Measurements from ENCODE around the gene PRKD3. TPM values are rescaled to one million over a fixed set of nuclear protein-coding genes. Genes with fewer than 3 reads are reported as not detected.
"Not testable (repeated sequence)": the region's sequence is repeated elsewhere in the genome, so short reads cannot be mapped to it uniquely, and the experiment has no call there.

Gene PRKD3
- total RNA-seq, 1 donor from 2014 or later, result 68.1 TPM

DNA sequence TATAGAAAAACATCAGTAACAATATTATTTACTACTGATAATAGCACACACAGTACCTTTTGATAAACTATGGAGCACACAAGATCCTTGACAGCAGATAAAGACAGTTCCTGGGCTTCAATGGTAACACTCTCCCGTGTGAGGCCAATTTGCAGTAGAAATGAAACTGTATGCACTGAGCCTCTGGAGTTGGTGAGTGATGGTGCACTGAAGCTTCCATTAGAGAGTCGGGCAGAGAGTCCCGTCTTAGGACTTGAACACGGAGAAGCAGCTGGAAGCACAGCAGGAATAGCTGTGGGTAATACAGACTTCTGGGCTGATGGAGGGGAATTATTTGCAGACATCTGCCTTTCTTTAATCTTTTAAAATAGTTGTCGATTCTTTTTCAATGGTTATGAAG, 8.5 kb downstream of the PRKD3 start:
- no peak for DNase-seq

DNA sequence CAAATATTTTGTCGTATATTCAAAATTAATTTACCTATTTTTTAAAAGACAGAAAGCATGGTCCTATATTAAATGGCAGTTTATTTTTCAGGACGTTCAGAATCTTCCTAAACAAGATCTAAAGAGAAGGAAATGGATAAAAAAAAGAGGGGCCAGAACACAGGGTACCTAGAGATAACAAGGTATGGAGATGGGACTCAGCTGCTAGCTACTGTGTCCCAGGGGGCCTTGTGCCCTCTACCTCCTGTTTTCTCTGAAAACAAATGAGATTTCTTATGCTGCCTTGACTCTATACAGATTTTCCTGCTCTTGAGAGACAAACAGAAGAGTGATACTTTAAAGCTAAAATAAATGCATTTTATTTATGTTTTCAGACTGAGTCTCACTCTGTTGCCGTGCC, 9.3 kb downstream of the PRKD3 start:
- no peak for DNase-seq

GRCh38 chr2:37307500-37307899, 17.1 kb downstream of the PRKD3 start:
- DNase-seq, result peak; percentile 32

DNA sequence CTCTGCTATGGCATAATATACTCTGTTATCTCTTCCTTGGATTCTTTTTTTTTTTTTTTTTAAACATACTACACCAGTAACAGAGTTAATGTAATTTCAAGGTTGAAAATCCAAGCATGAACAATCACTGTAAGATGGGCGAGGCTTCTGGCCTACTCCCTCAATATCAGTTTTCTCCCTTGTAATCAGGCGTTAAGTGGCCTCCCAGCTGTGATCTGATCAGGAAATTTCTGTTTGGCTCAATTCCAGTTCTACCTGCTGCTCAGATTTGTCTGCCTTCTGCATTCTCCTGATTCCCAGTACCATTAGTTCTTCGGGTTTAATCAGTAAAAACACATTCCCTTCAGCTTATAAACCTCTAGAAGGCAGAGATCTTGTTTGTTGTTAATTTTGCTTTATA, 18.6 kb downstream of the PRKD3 start:
- no peak for DNase-seq

DNA sequence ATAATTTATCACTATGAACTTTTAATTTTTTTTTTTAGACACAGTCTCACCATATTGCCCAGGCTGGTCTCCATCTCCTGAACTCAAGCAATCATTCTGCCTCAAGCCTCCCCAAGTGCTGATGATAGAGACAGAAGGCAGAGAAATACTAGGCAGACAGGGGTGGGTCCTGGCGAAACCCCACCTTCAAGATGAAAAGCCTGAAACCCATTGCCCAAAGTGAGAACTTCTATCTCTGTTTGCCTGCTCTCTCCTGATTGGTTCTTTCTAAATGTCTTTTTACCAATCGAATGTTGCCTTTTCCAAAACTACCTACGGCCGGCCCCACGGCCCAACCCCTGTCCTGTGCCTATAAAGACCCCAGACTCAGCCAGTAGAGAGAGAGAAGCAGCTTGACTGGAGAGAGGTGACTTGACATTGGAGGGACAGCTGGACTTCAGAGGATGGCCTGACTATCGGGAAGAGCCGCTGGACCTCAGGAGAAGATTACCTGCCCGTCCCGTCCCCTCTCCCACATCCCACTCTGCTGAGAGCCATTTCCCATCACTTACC, 21.9 kb downstream of the PRKD3 start:
- DNase-seq, result no peak

DNA sequence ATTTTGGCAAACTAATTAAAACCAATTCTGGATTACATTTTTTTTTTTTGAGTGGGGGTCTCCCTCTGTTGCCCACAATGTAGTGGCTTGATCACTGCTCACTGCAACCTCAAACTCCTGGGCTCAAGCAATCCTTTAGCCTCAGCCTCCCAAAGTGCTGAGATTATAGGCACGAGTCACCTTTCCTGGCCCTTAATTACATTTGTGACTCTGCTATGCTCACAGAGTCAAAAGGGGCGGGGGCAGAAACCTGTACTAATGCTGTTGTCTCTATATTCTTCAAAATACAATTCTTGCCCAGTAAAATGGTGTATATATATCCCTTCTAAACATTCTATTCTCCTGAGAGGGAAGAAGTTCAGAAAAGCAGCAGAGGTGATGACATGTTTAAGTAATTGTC, 23.2 kb downstream of the PRKD3 start:
- no peak for DNase-seq

DNA sequence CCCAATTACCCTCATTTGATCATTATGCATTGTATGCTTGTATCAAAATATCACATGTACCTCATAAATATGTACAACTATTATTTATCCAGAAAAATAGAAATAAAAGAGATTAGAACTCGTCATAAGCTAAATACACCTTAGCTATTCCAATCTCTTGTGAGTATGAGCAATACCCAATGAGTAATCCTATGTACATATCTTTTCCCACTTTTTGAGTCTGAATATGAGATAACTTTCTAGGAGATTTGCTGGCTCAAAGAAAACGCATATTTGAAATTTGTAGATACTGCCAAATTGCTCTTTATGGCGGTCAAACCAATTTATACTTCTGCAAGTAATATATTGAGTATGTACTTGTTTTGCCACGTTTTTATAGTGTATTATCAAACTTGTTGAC, 24.1 kb downstream of the PRKD3 start:
- DNase-seq, result no peak

DNA sequence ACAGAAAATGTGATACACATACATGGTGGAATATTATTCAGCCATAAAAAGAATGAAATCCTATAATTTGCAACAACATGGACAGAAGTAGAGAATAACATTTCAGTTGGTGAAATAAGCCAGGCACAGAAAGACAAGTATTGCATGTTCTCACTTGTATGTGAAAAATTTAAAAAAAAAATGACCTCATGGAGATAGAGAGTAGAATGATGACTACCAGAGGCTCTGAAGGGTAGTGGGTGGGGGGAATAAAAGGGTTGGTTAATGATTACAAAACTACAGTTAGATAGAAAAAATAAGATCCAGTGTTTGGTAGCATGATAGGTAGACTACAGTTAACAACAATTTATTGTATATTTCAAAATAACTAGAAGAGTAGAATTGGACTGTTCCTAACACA, 24.5 kb downstream of the PRKD3 start:
- DNase-seq, result no peak

- DNase-seq, result no peak
Observed at GRCh38 chr2:37297632-37298031, 27.0 kb downstream of the PRKD3 start.

GRCh38 chr2:37295469-37296073, 29.1 kb downstream of the PRKD3 start:
- DNase-seq, result no peak

- not testable (repeated sequence) for DNase-seq
Observed at GRCh38 chr2:37294858-37295257, 29.8 kb downstream of the PRKD3 start.

GRCh38 chr2:37291680-37292079, 33.0 kb downstream of the PRKD3 start:
- no peak for DNase-seq

- DNase-seq, result no peak
Observed at GRCh38 chr2:37287966-37288365, 36.7 kb downstream of the PRKD3 start.

- DNase-seq, result peak; percentile 16
Observed at GRCh38 chr2:37284381-37284780, 40.3 kb downstream of the PRKD3 start.

DNA sequence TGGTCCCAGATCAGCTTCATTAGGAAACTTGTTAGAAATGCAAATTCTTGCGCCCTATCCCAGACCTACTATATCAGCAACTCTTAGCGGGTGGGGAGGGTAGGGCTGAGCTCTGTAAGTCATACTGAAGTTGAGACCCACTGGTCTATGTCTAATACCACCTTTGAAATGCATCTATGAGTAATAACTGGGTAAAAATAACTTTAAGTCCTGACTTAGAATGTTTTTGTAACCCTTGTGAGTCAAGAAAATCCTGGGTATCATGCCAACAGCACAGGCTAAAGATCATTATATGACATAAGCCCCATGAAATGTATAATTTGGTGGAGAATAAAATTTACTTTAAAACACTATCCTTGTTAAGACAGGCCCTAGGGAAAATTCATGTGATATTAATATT, 41.4 kb downstream of the PRKD3 start:
- DNase-seq, result no peak

DNA sequence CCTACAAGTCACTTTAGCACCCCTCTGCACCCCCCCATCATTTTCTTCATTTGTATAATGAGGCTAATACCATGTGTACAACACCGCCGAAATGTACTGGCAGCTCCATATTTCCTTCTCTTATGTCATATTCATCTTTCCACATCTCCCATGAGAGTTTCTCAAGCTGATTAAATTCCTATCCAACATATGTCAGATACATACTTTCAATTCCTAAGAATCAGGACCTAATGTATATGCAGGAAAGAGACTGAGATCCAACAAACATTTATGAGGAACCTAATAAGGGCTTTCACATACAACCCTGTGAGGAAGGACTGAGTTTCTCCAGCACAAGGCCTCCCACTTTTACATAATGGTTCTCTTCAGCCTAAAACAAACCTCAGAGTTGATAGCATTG, 41.9 kb downstream of the PRKD3 start:
- no peak for DNase-seq

DNA sequence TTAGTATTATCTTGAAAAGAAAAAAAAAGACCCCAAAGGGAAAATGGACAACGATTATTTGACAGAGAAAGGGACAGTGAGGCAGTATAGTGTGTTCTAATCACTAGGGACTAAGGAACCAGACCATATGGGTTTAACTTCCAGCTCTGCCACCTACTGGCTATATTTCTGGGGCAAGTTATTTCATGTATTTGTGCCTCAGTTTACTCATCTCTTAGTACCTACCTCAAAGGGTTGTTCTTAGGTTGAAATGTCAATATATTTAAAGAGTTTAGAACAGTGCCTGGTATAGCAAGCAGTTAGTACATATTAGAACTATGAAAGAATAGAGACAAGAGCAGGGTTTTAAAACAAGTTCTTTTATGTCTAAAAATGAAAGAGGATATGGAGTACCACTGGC, 42.7 kb downstream of the PRKD3 start:
- no peak for DNase-seq

- DNase-seq, result no peak
Observed at GRCh38 chr2:37276291-37276690, 48.3 kb downstream of the PRKD3 start.

Small RNA genes within 50 kb of the gene (small RNA-seq; reads per million reads assigned to genes)
- not detected for gene RNU6-939P (ENCODE audit: low replicate concordance)

Other genes with a start within 250 kb of the PRKD3 start
- 41.1 TPM for gene HEATR5B, start 240.5 kb downstream of the PRKD3 start, total RNA-seq
- 8.3 TPM for gene GPATCH11, start 240.3 kb downstream of the PRKD3 start, total RNA-seq
- gene EIF2AK2, start 167.9 kb downstream of the PRKD3 start, total RNA-seq, result 31.6 TPM
- gene SULT6B1, start 136.2 kb downstream of the PRKD3 start, total RNA-seq, result not detected
- gene CEBPZOS, start 128.3 kb downstream of the PRKD3 start, total RNA-seq, result 18.8 TPM
- gene CEBPZ, start 93.2 kb downstream of the PRKD3 start, total RNA-seq, result 50.3 TPM
- 13.0 TPM for gene NDUFAF7, start 93.2 kb downstream of the PRKD3 start, total RNA-seq
- 33.8 TPM for gene QPCT, start 19.8 kb upstream of the PRKD3 start, total RNA-seq

Data from skin of body (tissue), 3 donors.